HepG2 (cell line): ENCODE results near the gene DSCAM. TPM values are rescaled to one million over a fixed set of nuclear protein-coding genes. Genes with fewer than 3 reads are reported as not detected.

Source experiments
- ATAC-seq: fragments of 200-7000 bp; cut with Tn5 transposase; 3 replicates; pipeline ENCODE4 v1.9.1; 2020; ENCODE audit warnings: mild to moderate bottlenecking, moderate library complexity
- BruUV-seq: library from RNA; stranded (reverse); fragments of 400-500 nt; replicated peaks from 2 replicates; lab custom pipeline; 2021; lab: Mats Ljungman, UMichigan
- CTCF ChIA-PET: fragments of 300-600 bp; formaldehyde crosslinking; extraction: SDS; loops from one replicate; lab custom pipeline; 2021; ENCODE audit warnings: low total read pairs, inconsistent platforms, low intra/inter-chr PET ratio; lab: Yijun Ruan, JAX
- POLR2A ChIA-PET: fragments of 350-600 bp; sonication (Branson Sonifier 250); formaldehyde crosslinking; loops from one replicate; lab custom pipeline; 2020; ENCODE audit warnings: antibody characterized with exemption, inconsistent platforms; lab: Yijun Ruan, JAX
- DNase-seq: peaks from one replicate; pipeline ENCODE4 v3.0.0-alpha.2; 2015; ENCODE audit warnings: low spot score
- FAIRE-seq: peaks from 3 replicates; lab custom pipeline; 2011; peaks lifted over from hg19 to GRCh38; lab: Jason Lieb, UNC
- H2AFZ ChIP-seq: one replicate; pipeline ENCODE4 v1.6.1; 2011; ENCODE audit warnings: low read length, inconsistent platforms
- H3K27ac ChIP-seq: fragments of 300-600 bp; 3 replicates; pipeline ENCODE4 v1.8.0; 2011; ENCODE audit warnings: mixed run types, mild to moderate bottlenecking, mixed read lengths, low read length, inconsistent platforms; ENCODE audit not compliant: insufficient read depth; ENCODE audit errors: extremely low read length
- H3K27me3 ChIP-seq, 2 experiments: fragments of 200-600 bp in 1 of 2; 2 replicates in 1 of 2; 3 replicates in 1 of 2; pipeline versions ENCODE4 v1.6.0 to v1.8.0; 2011; ENCODE audit warnings: low read length in 2 of 2, mild to moderate bottlenecking in 2 of 2, moderate library complexity in 2 of 2, inconsistent platforms in 1 of 2; ENCODE audit not compliant: insufficient read depth in 2 of 2, control insufficient read depth in 1 of 2
- H3K36me3 ChIP-seq, 2 experiments: fragments of 200-600 bp in 1 of 2; replicated peaks in 1 of 2; 2 replicates in 1 of 2; 3 replicates in 1 of 2; pipeline versions ENCODE4 v1.5.1 to v1.8.0; 2011; ENCODE audit warnings: low read length in 2 of 2, inconsistent platforms in 1 of 2; ENCODE audit not compliant: insufficient read depth in 2 of 2, control insufficient read depth in 1 of 2
- H3K4me1 ChIP-seq: 2 replicates; pipeline ENCODE4 v1.5.1; 2012; ENCODE audit warnings: low read length, inconsistent platforms; ENCODE audit not compliant: insufficient read depth
- H3K4me2 ChIP-seq: 2 replicates; pipeline ENCODE4 v1.6.0; 2011; ENCODE audit warnings: low read depth, low read length, inconsistent platforms
- H3K4me3 ChIP-seq, 3 experiments: fragments of 200-600 bp in 1 of 3; sonication (generic), shearing (Covaris generic) in 1 of 3; replicated peaks in 1 of 3; 2 replicates each; pipeline ENCODE4 v1.5.1; 2011 to 2016; ENCODE audit warnings: low read length in 3 of 3, inconsistent platforms in 2 of 3, low read depth in 2 of 3, mild to moderate bottlenecking in 2 of 3, control low read depth in 1 of 3, mixed read lengths in 1 of 3; ENCODE audit not compliant: insufficient read depth in 1 of 3
- H3K79me2 ChIP-seq: one replicate; pipeline ENCODE4 v1.6.1; 2011; ENCODE audit warnings: low read length, inconsistent platforms; ENCODE audit not compliant: insufficient read depth
- H3K9ac ChIP-seq: 2 replicates; pipeline ENCODE4 v1.6.0; 2011; ENCODE audit warnings: mild to moderate bottlenecking, low read depth, low read length, inconsistent platforms; ENCODE audit not compliant: insufficient read depth
- H3K9me3 ChIP-seq: 2 replicates; pipeline ENCODE4 v1.5.1; 2012; ENCODE audit warnings: mild to moderate bottlenecking, low read length
- H4K20me1 ChIP-seq: 2 replicates; pipeline ENCODE4 v1.6.0; 2011; ENCODE audit warnings: inconsistent platforms, mild to moderate bottlenecking, low read length, moderate library complexity; ENCODE audit not compliant: insufficient read depth
- IRX3 ChIP-seq: sonication (generic); formaldehyde crosslinking; IDR thresholded peaks from 2 replicates; pipeline ENCODE4 v1.8.1; 2023; ENCODE audit warnings: mild to moderate bottlenecking, low read depth, missing genetic modification reagents, borderline replicate concordance
- NFYC ChIP-seq: IDR thresholded peaks from 2 replicates; pipeline ENCODE4 v1.6.1; 2016; ENCODE audit warnings: missing genetic modification reagents, missing compliant biosample characterization
- PLRG1 ChIP-seq: fragments of 450-650 bp; conservative IDR thresholded peaks from 2 replicates; pipeline ENCODE4 v1.6.1; 2016
- PRMT3 ChIP-seq: sonication (generic); formaldehyde crosslinking; IDR thresholded peaks from 2 replicates; pipeline ENCODE4 v1.8.1; 2022; ENCODE audit warnings: low read depth, mild to moderate bottlenecking, moderate library complexity, missing genetic modification reagents, borderline replicate concordance
- RELA ChIP-seq: sonication (generic); formaldehyde crosslinking; IDR thresholded peaks from 2 replicates; pipeline ENCODE4 v1.4.0; 2020; ENCODE audit warnings: missing genetic modification reagents
- RFX5 ChIP-seq: IDR thresholded peaks from 2 replicates; pipeline ENCODE4 v1.6.1; 2011; ENCODE audit warnings: low read depth, low read length, improper control_type of control experiment
- SAP130 ChIP-seq: IDR thresholded peaks from 2 replicates; pipeline ENCODE4 v1.6.1; 2016; ENCODE audit warnings: low read depth
- ZMAT3 ChIP-seq: sonication (generic); formaldehyde crosslinking; conservative IDR thresholded peaks from 2 replicates; pipeline ENCODE4 v1.7.0; 2021; ENCODE audit warnings: missing genetic modification reagents
- ZNF615 ChIP-seq: sonication (generic); formaldehyde crosslinking; IDR thresholded peaks from 2 replicates; pipeline ENCODE4 v1.5.0; 2020; ENCODE audit warnings: mild to moderate bottlenecking, missing genetic modification reagents, borderline replicate concordance
- ZNF724P ChIP-seq: sonication (generic); formaldehyde crosslinking; IDR thresholded peaks from 2 replicates; pipeline ENCODE4 v1.8.0; 2022; ENCODE audit warnings: missing genetic modification reagents, borderline replicate concordance
- WGBS: methylation state at CpG from one replicate; pipeline ENCODE4 v1.1.6; 2017; ENCODE audit warnings: low lambda C conversion rate; 5-methylcytosine and 5-hydroxymethylcytosine counted together
- in situ Hi-C: cut with HindIII; loops from 2 replicates; pipeline ENCODE4 v1.10.0; 2017; ENCODE audit warnings: low pct_unique_long_range_greater_than_20kb; ENCODE audit not compliant: extremely low pct_ligation_motif_present
- intact Hi-C: fragments of 100-400 bp; cut with micrococcal nuclease; formaldehyde crosslinking; loops from one replicate; pipeline ENCODE4 v1.10.0; 2022; ENCODE audit not compliant: unreplicated experiment
- polyA plus RNA-seq, 8 experiments: library from polyadenylated mRNA; depleted of rRNA in 3 of 8; stranded (reverse) in 7 of 8; unstranded in 1 of 8; fragments of >200 nt; fragmentation: Illumina TruSeq in 4 of 8; extraction: Trizol in 4 of 8; gene quantifications; 2 replicates each; pipeline versions ENCODE4 v1.2.1 to v1.2.3, GENCODE V29; 2011 to 2016; ENCODE audit warnings: low read depth in 4 of 8, missing spikeins in 1 of 8, mixed read lengths in 1 of 8; ENCODE audit not compliant: insufficient read depth in 1 of 8
- total RNA-seq, 5 experiments: library from RNA; depleted of rRNA; stranded (reverse); fragments of >200 nt; fragmentation: Illumina TruSeq; extraction: Trizol; gene quantifications; 2 replicates each; pipeline ENCODE4 v1.2.3, GENCODE V29; 2016; ENCODE audit warnings: low read depth in 1 of 5
- TF ChIP-seq, protein P1 (sequence below): sonication (generic); formaldehyde crosslinking; IDR thresholded peaks from 2 replicates; pipeline ENCODE4 v1.5.0; 2020; ENCODE audit warnings: mild to moderate bottlenecking, missing genetic modification reagents, borderline replicate concordance
- TF ChIP-seq, protein P2 (sequence below): IDR thresholded peaks from 2 replicates; pipeline ENCODE4 v1.6.1; 2018; ENCODE audit warnings: missing genetic modification reagents, mild to moderate bottlenecking, missing compliant biosample characterization
- TF ChIP-seq, protein P3 (sequence below): sonication (generic); formaldehyde crosslinking; IDR thresholded peaks from 2 replicates; pipeline ENCODE4 v1.4.0; 2020; ENCODE audit warnings: mild to moderate bottlenecking, low read depth, missing genetic modification reagents
- TF ChIP-seq, protein P4 (sequence below): IDR thresholded peaks from 2 replicates; pipeline ENCODE4 v1.6.1; 2016
- TF ChIP-seq, protein P5 (sequence below): sonication (generic); formaldehyde crosslinking; IDR thresholded peaks from 2 replicates; pipeline ENCODE4 v1.4.0; 2020; ENCODE audit warnings: missing genetic modification reagents; ENCODE audit errors: not compliant biosample characterization

The DSCAM gene
- total and polyA plus RNA-seq, 2 of the 13 experiments (the other 11 are each of a cell fraction or from before 2014, with no cell fraction given), result not detected

DNA sequence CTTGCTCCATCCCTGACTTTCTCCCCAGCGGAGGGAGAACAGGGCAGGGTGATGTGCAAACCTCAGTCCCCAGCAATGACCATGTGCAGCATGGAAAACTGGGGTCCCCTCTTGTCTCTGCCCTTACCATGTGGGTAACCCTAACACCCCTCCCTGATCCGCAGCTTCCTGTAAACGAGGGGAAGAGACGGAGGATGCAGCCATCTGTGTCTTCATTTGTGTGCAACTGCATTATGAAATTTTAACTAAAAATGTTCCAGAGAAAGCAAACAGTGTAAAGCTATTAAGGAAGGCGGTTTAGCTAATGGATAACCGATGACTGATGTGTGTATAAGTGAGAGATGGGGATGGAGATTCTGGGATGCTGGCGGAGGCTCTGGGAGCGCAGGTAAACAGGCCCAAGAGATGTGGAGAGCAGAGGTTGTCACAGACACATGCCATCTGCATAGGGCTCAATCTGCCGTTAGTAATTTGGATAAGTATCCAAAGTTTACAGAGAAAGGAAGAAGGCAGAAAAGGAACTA lies 206.6 kb downstream of the DSCAM start:
- Histone ChIP-seq H3K9me3 (peaks cover 92% of the 10 kb centered on the region), H4K20me1 (no peaks in the 10 kb centered on the region), H3K79me2 (no peaks in the 10 kb centered on the region), H3K4me1 (no peaks in the 10 kb centered on the region), H3K36me3 (no peaks in the 10 kb centered on the region), H3K27me3 (no peaks in the 10 kb centered on the region), H3K9ac (no peak overlapping the region), H3K4me2 (no peak overlapping the region), H3K27ac (no peak overlapping the region), H3K4me3 (no peak overlapping the region), H2AFZ (no peak overlapping the region)
- no TSS peak for BruUV-seq
- DNase-seq (no peak), FAIRE-seq (no peak), ATAC-seq (no peak)
- intact Hi-C loops, result no loop called here
- WGBS, result 16% methylated on average over 9 of the region's 9 CpGs
- ChIA-PET POLR2A (no interaction called here), CTCF (no interaction called here)
- in situ Hi-C loops, result no loop called here
- TF ChIP-seq PRMT3 (CRISPR knock-in tag), result no peak
- TF ChIP-seq ZNF615, result no peak
- no peak for TF ChIP-seq SAP130 (CRISPR knock-in tag)
- TF ChIP-seq, protein P1, sequence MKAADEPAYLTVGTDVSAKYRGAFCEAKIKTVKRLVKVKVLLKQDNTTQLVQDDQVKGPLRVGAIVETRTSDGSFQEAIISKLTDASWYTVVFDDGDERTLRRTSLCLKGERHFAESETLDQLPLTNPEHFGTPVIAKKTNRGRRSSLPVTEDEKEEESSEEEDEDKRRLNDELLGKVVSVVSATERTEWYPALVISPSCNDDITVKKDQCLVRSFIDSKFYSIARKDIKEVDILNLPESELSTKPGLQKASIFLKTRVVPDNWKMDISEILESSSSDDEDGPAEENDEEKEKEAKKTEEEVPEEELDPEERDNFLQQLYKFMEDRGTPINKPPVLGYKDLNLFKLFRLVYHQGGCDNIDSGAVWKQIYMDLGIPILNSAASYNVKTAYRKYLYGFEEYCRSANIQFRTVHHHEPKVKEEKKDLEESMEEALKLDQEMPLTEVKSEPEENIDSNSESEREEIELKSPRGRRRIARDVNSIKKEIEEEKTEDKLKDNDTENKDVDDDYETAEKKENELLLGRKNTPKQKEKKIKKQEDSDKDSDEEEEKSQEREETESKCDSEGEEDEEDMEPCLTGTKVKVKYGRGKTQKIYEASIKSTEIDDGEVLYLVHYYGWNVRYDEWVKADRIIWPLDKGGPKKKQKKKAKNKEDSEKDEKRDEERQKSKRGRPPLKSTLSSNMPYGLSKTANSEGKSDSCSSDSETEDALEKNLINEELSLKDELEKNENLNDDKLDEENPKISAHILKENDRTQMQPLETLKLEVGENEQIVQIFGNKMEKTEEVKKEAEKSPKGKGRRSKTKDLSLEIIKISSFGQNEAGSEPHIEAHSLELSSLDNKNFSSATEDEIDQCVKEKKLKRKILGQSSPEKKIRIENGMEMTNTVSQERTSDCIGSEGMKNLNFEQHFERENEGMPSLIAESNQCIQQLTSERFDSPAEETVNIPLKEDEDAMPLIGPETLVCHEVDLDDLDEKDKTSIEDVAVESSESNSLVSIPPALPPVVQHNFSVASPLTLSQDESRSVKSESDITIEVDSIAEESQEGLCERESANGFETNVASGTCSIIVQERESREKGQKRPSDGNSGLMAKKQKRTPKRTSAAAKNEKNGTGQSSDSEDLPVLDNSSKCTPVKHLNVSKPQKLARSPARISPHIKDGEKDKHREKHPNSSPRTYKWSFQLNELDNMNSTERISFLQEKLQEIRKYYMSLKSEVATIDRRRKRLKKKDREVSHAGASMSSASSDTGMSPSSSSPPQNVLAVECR (CRISPR knock-in tag), result no peak
- TF ChIP-seq, protein P2, sequence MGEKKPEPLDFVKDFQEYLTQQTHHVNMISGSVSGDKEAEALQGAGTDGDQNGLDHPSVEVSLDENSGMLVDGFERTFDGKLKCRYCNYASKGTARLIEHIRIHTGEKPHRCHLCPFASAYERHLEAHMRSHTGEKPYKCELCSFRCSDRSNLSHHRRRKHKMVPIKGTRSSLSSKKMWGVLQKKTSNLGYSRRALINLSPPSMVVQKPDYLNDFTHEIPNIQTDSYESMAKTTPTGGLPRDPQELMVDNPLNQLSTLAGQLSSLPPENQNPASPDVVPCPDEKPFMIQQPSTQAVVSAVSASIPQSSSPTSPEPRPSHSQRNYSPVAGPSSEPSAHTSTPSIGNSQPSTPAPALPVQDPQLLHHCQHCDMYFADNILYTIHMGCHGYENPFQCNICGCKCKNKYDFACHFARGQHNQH (CRISPR knock-in tag), result no peak
- no peak for TF ChIP-seq ZNF724P
- no peak for TF ChIP-seq RELA (CRISPR knock-in tag)
- TF ChIP-seq RFX5, result no peak
- TF ChIP-seq ZMAT3 (CRISPR knock-in tag), result no peak
- TF ChIP-seq, protein P3, sequence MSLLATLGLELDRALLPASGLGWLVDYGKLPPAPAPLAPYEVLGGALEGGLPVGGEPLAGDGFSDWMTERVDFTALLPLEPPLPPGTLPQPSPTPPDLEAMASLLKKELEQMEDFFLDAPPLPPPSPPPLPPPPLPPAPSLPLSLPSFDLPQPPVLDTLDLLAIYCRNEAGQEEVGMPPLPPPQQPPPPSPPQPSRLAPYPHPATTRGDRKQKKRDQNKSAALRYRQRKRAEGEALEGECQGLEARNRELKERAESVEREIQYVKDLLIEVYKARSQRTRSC, result no peak
- TF ChIP-seq PLRG1, result no peak
- TF ChIP-seq NFYC, result no peak
- TF ChIP-seq IRX3 (CRISPR knock-in tag), result no peak
- TF ChIP-seq, protein P4, sequence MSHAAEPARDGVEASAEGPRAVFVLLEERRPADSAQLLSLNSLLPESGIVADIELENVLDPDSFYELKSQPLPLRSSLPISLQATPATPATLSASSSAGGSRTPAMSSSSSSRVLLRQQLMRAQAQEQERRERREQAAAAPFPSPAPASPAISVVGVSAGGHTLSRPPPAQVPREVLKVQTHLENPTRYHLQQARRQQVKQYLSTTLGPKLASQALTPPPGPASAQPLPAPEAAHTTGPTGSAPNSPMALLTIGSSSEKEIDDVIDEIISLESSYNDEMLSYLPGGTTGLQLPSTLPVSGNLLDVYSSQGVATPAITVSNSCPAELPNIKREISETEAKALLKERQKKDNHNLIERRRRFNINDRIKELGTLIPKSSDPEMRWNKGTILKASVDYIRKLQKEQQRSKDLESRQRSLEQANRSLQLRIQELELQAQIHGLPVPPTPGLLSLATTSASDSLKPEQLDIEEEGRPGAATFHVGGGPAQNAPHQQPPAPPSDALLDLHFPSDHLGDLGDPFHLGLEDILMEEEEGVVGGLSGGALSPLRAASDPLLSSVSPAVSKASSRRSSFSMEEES (CRISPR knock-in tag), result no peak
- TF ChIP-seq, protein P5, sequence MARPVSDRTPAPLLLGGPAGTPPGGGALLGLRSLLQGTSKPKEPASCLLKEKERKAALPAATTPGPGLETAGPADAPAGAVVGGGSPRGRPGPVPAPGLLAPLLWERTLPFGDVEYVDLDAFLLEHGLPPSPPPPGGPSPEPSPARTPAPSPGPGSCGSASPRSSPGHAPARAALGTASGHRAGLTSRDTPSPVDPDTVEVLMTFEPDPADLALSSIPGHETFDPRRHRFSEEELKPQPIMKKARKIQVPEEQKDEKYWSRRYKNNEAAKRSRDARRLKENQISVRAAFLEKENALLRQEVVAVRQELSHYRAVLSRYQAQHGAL (CRISPR knock-in tag), result no peak
